ENCODE results near the gene COL13A1.

- no peak for TF ChIP-seq SUZ12 (IDR thresholded peaks at IDR 0.05)
- TF ChIP-seq HDGF (IDR thresholded peaks at IDR 0.05; ENCODE audit: borderline replicate concordance) = no peak
- no peak for TF ChIP-seq ZNF384 (IDR thresholded peaks at IDR 0.05)
- no peak for TF ChIP-seq SP1 (IDR thresholded peaks at IDR 0.05)
- no peak for TF ChIP-seq FOXA1 (IDR thresholded peaks at IDR 0.05)
- no peak for TF ChIP-seq PKNOX1 (IDR thresholded peaks at IDR 0.05)
These were observed 37.1 kb downstream of the COL13A1 start for GRCh38 chr10:69838853-69839252.

Data from HEK293T (cell line).